GM12865 (cell line): ENCODE results near the gene TCN2.

Source experiments
- DNase-seq: peaks from one replicate; pipeline ENCODE4 v3.0.0; 2010; ENCODE audit warnings: low read depth
- H3K4me3 ChIP-seq: 2 replicates; pipeline ENCODE4 v1.5.1; 2011; ENCODE audit warnings: mild to moderate bottlenecking, low read depth, low read length, control low read depth
- TF ChIP-seq, protein P1 (sequence below): IDR thresholded peaks from 2 replicates; pipeline ENCODE4 v1.5.1; 2011; ENCODE audit warnings: low read length, control low read depth, low read depth, inconsistent platforms; ENCODE audit not compliant: insufficient read depth; ENCODE audit errors: missing control alignments

TCN2 gene

DNA sequence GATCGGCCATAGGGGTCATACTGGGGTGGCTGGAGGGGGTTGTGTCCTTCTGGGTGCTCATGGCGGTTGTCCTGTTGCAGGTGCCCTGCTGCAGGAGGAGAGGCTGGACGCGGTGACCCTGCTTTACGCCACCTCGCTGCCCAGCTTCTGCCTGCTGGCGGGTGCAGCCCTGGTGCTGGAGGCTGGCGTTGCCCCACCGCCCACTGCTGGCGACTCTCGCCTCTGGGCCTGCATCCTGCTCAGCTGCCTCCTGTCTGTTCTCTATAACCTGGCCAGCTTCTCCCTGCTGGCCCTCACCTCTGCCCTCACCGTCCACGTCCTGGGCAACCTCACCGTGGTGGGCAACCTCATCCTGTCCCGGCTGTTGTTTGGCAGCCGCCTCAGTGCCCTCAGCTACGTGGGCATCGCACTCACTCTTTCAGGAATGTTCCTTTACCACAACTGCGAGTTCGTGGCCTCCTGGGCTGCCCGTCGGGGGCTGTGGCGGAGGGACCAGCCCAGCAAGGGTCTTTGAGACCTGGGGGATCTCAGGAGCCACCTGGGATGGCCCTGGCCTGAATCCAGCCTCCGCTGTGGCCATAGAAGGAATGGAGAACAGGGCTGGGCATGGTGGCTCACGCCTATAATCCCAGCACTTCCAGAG is 39.7 kb downstream of the TCN2 start:
- H3K4me3 ChIP-seq = no peak overlapping the region
- TF ChIP-seq, protein P1, sequence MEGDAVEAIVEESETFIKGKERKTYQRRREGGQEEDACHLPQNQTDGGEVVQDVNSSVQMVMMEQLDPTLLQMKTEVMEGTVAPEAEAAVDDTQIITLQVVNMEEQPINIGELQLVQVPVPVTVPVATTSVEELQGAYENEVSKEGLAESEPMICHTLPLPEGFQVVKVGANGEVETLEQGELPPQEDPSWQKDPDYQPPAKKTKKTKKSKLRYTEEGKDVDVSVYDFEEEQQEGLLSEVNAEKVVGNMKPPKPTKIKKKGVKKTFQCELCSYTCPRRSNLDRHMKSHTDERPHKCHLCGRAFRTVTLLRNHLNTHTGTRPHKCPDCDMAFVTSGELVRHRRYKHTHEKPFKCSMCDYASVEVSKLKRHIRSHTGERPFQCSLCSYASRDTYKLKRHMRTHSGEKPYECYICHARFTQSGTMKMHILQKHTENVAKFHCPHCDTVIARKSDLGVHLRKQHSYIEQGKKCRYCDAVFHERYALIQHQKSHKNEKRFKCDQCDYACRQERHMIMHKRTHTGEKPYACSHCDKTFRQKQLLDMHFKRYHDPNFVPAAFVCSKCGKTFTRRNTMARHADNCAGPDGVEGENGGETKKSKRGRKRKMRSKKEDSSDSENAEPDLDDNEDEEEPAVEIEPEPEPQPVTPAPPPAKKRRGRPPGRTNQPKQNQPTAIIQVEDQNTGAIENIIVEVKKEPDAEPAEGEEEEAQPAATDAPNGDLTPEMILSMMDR = no peak
- DNase-seq = no peak

DNA sequence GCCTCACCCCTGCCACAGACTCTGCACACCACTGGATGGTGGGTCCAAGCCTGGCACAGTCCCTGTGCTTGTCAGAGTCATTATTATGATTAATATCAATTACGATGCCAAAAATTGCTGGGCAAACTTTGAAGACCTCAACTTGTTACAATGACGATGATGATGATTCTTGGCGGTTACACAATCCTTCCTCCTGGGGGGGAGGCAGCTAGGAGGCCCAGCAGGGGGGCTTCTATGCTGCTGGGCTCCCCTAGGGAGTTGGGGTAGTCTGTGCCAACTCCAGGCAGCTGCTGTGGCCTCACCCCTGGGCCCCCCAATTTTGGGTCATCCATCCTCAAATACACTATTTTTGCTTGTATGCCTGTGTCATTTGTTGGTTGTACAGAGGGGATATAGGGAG is 40.6 kb downstream of the TCN2 start:
- H3K4me3 ChIP-seq = no peak overlapping the region
- TF ChIP-seq, protein P1 = no peak
- DNase-seq = no peak

DNA sequence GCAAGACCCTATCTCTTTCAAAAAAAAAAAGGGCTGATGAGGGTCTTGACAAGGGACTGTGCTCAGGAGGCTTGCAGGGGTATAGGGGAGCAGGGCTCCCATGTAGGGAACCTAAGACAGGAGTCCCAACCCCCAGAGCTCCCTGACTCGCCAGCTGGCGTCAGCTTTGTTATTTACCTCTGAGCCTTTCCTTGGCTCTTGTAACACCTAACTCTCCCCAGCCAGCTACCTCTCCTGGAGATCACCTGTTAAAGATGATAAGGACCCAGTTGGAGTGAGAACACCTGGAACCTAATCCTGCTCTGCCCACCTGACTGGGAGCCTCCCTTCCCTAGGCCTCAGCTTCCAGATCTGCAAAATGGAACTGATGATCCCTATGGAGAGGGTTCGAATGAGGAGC is 41.9 kb downstream of the TCN2 start:
- no peak for DNase-seq
- H3K4me3 ChIP-seq = no peak overlapping the region
- TF ChIP-seq, protein P1 = no peak

DNA sequence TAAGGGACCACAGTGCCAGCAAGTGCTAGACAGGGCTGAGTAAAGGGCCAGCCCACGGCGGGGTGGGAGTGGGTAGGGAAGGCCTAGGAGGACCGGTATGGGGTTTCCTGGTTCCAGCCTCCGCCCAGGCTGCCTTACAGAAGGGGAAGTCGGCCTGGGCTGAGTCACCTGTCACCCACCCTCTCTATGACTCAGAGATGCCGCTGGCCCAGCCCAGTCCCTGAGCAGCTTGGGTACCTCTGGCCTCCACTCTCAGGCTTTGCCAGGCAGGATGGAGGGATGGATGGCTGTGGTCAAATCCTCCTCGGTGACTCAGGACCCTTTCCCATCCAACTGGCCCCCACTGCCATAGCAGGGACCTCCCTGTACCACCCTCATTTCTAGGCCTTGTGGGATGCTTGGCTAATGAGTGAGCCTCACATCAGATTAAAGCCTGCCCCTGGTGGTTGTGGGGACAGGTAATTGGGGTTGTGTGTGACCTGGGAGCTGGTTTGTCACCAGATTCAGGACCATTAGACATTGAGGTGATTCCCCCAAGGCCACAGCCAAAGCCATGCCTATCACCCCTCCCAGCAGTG is 42.5 kb downstream of the TCN2 start:
- TF ChIP-seq, protein P1 = no peak
- H3K4me3 ChIP-seq = no peak overlapping the region
- DNase-seq = peak; percentile 60

DNA sequence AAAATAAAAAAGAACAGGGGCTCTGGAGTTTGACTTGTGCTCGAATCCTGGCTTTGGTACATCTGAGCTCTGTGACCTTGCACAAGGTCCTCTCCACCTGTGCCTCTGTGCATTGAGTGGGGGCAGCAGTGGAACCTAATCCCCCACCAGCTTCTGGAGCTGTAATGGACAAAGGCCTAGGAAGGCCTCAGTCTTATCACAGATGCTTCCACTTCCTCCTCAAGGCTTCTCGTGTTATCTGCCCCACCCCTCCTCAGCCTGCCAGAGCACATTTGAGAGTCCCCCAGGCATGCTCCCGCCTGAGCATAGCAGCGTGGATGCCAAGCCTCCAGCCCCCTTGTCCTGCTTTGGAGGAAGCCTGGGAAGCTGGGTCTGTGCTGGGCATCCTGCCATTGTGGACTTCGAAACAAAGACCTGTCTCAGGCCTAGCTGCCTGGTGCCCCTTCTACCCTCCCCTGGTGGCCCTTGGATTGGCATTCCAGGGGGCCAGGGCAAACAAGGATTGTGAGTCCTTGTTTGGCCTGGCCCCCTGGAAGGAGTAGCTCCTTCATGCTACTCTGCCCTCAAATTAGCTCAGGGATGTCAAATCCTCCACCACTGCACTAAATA is 43.6 kb downstream of the TCN2 start:
- TF ChIP-seq, protein P1 = no peak
- H3K4me3 ChIP-seq = no peak overlapping the region
- DNase-seq = no peak

DNA sequence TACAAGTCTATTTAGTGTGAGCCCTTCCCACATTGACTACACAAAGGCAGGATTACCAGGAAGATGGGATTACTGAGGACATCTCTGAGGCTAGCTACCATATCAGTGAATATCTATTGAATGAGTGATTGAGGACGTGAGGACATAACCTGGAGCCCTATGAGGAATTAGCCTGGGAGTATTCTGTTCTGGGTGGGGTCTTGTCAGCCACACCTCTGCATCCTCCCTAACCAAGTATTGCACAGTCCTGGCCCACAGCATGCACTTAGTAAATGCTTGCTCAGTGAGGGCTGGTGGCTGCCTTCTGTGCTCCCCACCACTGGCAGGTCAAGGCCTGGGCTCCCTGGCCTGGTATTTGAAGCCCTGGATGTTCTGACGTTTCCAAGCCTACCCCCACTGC is 45.9 kb downstream of the TCN2 start:
- TF ChIP-seq, protein P1 = no peak
- DNase-seq = no peak
- H3K4me3 ChIP-seq = no peak overlapping the region
